KMS-11 (cell line): ENCODE measurements around the gene DPF3.

Experiments used
- H2AFZ ChIP-seq: fragments of 200-600 bp; sonication (generic); 2 replicates; pipeline ENCODE4 v1.6.1; 2016; ENCODE audit warnings: antibody characterized with exemption, mixed run types, low read depth
- H3K27ac ChIP-seq: fragments of 200-600 bp; sonication (generic); 2 replicates; pipeline ENCODE4 v1.6.1; 2016; ENCODE audit warnings: mild to moderate bottlenecking, mixed run types
- H3K27me3 ChIP-seq: fragments of 200-600 bp; sonication (generic); 2 replicates; pipeline ENCODE4 v1.6.1; 2017; ENCODE audit warnings: mild to moderate bottlenecking, low read depth, mixed run types, moderate library complexity; ENCODE audit not compliant: insufficient read depth
- H3K36me3 ChIP-seq: fragments of 200-600 bp; sonication (generic); 2 replicates; pipeline ENCODE4 v1.6.1; 2017; ENCODE audit warnings: mild to moderate bottlenecking, mixed run types; ENCODE audit not compliant: insufficient read depth
- H3K4me1 ChIP-seq: fragments of 200-600 bp; sonication (generic); 2 replicates; pipeline ENCODE4 v1.6.1; 2016; ENCODE audit warnings: mild to moderate bottlenecking, low read depth, mixed run types; ENCODE audit not compliant: poor library complexity, severe bottlenecking
- H3K4me2 ChIP-seq: fragments of 200-600 bp; sonication (generic); 2 replicates; pipeline ENCODE4 v1.7.0; 2016; ENCODE audit warnings: mild to moderate bottlenecking, mixed run types
- H3K4me3 ChIP-seq: fragments of 200-600 bp; sonication (generic); IDR thresholded peaks from 2 replicates; pipeline ENCODE4 v1.6.1; 2017; ENCODE audit warnings: low read depth, low read length, mixed read lengths; ENCODE audit not compliant: insufficient read depth
- H3K79me2 ChIP-seq: fragments of 200-600 bp; sonication (generic); 2 replicates; pipeline ENCODE4 v1.6.1; 2016; ENCODE audit warnings: low read depth, mixed run types; ENCODE audit not compliant: insufficient read depth
- H3K9ac ChIP-seq: fragments of 200-600 bp; sonication (generic); 2 replicates; pipeline ENCODE4 v1.6.1; 2016; ENCODE audit warnings: mild to moderate bottlenecking, mixed run types
- H4K20me1 ChIP-seq: fragments of 200-600 bp; sonication (generic); 2 replicates; pipeline ENCODE4 v1.6.1; 2016; ENCODE audit warnings: mild to moderate bottlenecking, mixed run types; ENCODE audit not compliant: insufficient read depth
- CTCF ChIP-seq: fragments of 200-600 bp; sonication (generic); conservative IDR thresholded peaks from 2 replicates; pipeline ENCODE4 v1.6.1; 2017; ENCODE audit warnings: low read depth, mild to moderate bottlenecking, antibody characterized with exemption, low read length, moderate library complexity, mixed read lengths

DPF3 gene

DNA sequence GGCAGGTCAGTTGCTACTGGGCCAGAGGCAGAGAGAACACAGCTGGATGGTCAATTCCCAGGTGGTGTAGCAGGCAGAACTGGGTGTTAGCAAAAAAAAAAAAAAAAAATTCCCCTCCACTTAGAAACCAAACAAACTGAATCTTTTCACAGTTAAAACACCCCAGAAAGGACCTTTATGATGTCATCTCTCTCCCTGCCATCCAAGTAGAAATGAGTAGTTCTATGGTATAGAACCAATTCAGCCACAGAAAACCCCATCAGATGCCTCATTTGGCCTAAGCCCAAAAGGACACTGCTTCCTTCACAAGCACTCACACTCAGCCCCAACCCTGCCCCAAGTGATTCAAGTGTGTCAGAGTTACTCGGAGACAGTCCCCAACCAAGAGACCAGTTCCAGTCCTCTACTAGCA, 230.8 kb downstream of the DPF3 start:
- TF ChIP-seq CTCF: no peak
- peaks cover 20% of the 10 kb centered on the region for H3K4me1 ChIP-seq

DNA sequence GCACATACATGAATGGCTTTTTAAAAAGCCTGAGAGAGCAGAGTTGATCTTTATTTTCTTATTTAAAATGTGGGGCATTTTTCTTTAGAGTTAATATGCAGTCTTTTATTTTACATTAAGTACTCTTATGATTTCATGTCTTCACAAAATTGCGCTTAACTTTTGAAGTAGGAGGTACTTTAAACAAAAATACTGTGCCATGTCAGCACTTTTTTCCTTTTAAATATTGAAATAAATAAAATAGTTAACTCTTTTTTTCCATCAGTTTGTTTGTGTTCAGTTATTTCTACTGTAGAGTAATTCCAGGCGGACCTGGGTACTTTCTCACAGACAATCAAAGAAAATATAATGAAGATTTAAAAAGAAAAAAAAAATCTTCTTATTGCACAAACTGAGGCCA, 231.7 kb downstream of the DPF3 start:
- Histone ChIP-seq H3K79me2 (no peaks in the 10 kb centered on the region), H3K4me3 (no peak overlapping the region), H3K4me2 (no peak overlapping the region), H3K27ac (no peak overlapping the region), H3K4me1 (peaks cover 20% of the 10 kb centered on the region), H3K36me3 (no peaks in the 10 kb centered on the region), H3K9ac (no peak overlapping the region), H3K27me3 (no peaks in the 10 kb centered on the region), H4K20me1 (no peaks in the 10 kb centered on the region), H2AFZ (no peak overlapping the region)
- no peak for TF ChIP-seq CTCF

More for the DNA sequence above, 230.8 kb downstream of the DPF3 start:
- Histone ChIP-seq H2AFZ (no peak overlapping the region), H3K9ac (no peak overlapping the region), H3K27me3 (no peaks in the 10 kb centered on the region), H3K79me2 (no peaks in the 10 kb centered on the region), H3K4me2 (no peak overlapping the region), H3K4me3 (no peak overlapping the region), H3K36me3 (no peaks in the 10 kb centered on the region), H3K27ac (no peak overlapping the region), H4K20me1 (no peaks in the 10 kb centered on the region)

DNA sequence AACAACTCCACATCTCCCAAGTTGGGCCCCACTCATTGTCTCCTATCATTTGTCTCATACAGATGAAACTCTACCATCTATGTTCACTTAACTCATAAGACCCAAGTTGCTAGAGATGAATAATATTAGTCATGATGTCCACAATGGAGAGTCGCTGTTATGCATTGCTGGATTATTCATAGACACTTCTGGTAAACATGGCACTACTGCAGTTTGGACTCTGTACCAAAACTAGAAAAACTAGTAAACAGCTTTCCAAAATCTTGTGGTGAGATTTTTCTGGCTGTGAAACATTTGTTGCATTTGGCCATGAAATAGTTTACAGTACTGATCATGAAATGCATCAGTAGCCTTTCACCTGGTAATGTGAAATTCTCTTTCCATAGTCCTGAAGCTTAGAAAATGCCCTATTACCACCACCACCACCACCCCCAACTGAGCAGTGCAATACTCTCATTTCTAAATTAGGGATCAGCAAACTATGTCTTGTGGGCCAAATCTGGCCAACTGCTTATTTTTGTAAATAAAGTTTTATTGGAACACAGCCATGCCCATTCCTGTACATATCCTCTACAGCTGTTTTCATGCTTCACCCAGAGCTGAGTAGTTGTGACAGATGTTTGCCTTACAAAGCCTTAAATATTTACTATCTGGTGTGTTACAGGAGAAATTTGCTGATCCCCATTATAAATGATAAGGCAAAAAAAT, 236.5 kb downstream of the DPF3 start:
- Histone ChIP-seq H4K20me1 (no peaks in the 10 kb centered on the region), H2AFZ (no peak overlapping the region), H3K79me2 (no peaks in the 10 kb centered on the region), H3K9ac (no peak overlapping the region), H3K27ac (no peak overlapping the region), H3K4me1 (no peaks in the 10 kb centered on the region), H3K27me3 (no peaks in the 10 kb centered on the region), H3K4me3 (no peak overlapping the region), H3K4me2 (no peak overlapping the region), H3K36me3 (no peaks in the 10 kb centered on the region)
- TF ChIP-seq CTCF: no peak

DNA sequence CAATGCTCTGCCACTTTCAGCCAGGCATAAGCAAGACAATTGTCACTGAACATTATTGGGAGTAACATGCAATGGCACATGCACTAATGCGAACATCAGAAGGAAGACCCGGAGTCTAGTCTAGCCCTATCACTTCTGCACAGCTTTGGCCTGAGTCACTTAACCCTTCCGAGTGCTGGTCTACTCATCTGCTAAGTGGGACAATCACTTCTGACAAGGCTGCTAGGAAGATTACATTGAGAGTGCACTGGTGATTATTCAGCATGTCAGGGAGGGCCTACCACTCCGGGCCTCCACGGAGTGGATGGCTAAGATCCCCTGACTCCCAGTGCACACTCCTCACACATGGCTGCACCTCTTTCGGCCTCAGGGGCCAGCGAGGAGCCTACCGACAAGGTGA, 240.9 kb downstream of the DPF3 start:
- Histone ChIP-seq H3K9ac (no peak overlapping the region), H3K4me2 (no peak overlapping the region), H2AFZ (no peak overlapping the region), H3K4me1 (no peaks in the 10 kb centered on the region), H3K27me3 (no peaks in the 10 kb centered on the region), H3K27ac (no peak overlapping the region), H4K20me1 (no peaks in the 10 kb centered on the region), H3K79me2 (no peaks in the 10 kb centered on the region), H3K4me3 (no peak overlapping the region), H3K36me3 (no peaks in the 10 kb centered on the region)
- no peak for TF ChIP-seq CTCF
